ENCODE measurements around the gene ORM1.

- TF ChIP-seq CTCF (IDR thresholded peaks at IDR 0.05) = no peak
- no peak for TF ChIP-seq POLR2A (IDR thresholded peaks at IDR 0.05)
Measured at GRCh38 chr9:114359801-114360200, 36.9 kb downstream of the ORM1 start.

Data from adrenal gland (tissue), 5 donors.